AG10803 (cell line): Measurements from ENCODE around the gene TEX2.

Experiments
- DNase-seq: peaks from one replicate; pipeline ENCODE4 v3.0.0; 2010; ENCODE audit warnings: low read depth
- H3K4me3 ChIP-seq: 2 replicates; pipeline ENCODE4 v1.5.1; 2011; ENCODE audit warnings: mild to moderate bottlenecking, low read length, control low read depth
- CTCF ChIP-seq: conservative IDR thresholded peaks from 2 replicates; pipeline ENCODE4 v1.5.1; 2011; ENCODE audit warnings: mild to moderate bottlenecking, low read length, control low read depth, inconsistent platforms

TEX2 gene

GRCh38 chr17:64281962-64282752, 19.1 kb upstream of the TEX2 start:
- H3K4me3 ChIP-seq = no peak overlapping the region
- peak; percentile 79 for DNase-seq
- peak; percentile 90 for TF ChIP-seq CTCF

- DNase-seq = peak; percentile 48
Measured at GRCh38 chr17:64278614-64279013, 15.6 kb upstream of the TEX2 start.

GRCh38 chr17:64277831-64278562, 14.9 kb upstream of the TEX2 start:
- TF ChIP-seq CTCF = no peak
- H3K4me3 ChIP-seq = no peak overlapping the region
- DNase-seq = peak; percentile 68

More at GRCh38 chr17:64278614-64279013, 15.6 kb upstream of the TEX2 start:
- no peak overlapping the region for H3K4me3 ChIP-seq
- no peak for TF ChIP-seq CTCF

- no peak for TF ChIP-seq CTCF
- H3K4me3 ChIP-seq = no peak overlapping the region
- DNase-seq = no peak
Measured at GRCh38 chr17:64276961-64277505, 14.0 kb upstream of the TEX2 start.

- H3K4me3 ChIP-seq = no peak overlapping the region
- DNase-seq = no peak
- no peak for TF ChIP-seq CTCF
Measured at GRCh38 chr17:64275016-64275415, 12.0 kb upstream of the TEX2 start.

GRCh38 chr17:64273006-64273405, 9.9 kb upstream of the TEX2 start:
- TF ChIP-seq CTCF = no peak
- no peak for DNase-seq

More at GRCh38 chr17:64273006-64273405, 9.9 kb upstream of the TEX2 start:
- H3K4me3 ChIP-seq = no peak overlapping the region
